HL-60/S4 treated with retinoic acid at 250 ng/mL for 4 days and 3 days (cell line): ENCODE measurements around the gene RGS21.

Source experiments
- in situ Hi-C: fragments of 300-500 bp; cut with MboI; formaldehyde crosslinking; loops from 2 replicates; pipeline ENCODE4 v1.7.0; 2022; ENCODE audit warnings: low sequenced_read_pairs

The RGS21 gene

DNA sequence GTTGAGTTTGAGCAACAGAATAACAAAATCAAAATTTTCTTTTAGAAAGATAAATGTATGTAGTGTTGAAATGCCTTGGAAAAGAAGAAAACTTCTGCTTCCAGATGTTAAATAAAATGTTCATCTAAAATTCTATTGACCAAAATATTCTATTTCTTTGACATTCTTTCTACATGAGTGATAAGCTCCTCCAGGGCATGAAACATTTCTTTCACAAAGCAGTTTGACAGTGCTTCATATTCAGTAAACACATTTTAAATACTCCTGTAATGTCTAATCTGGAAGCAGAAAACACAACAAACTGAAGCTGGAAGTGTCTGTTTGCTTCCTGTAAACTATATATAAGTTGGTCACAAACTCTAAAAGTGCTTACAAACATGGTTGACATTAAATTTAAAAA is 61.5 kb downstream of the RGS21 start:
- in situ Hi-C loops = no loop called here

DNA sequence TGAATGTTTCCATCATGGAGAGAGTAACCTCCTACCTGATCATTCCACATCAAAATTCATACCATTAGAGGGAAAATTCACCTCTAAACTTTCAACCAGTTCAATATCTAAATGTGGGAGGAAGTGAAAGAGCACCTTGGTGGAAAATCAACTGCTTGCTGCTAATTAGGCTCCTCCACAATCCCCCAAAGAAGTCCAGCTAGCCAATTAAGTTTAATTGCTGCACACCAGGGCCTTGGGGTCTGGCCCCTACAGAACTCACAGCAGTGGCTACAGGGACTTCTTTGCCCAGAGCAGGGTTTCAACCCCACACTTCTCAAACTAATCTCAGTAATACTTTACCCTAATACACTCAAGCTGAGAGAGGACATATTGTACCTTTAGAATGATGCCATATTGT is 62.1 kb downstream of the RGS21 start:
- in situ Hi-C loops = no loop called here

DNA sequence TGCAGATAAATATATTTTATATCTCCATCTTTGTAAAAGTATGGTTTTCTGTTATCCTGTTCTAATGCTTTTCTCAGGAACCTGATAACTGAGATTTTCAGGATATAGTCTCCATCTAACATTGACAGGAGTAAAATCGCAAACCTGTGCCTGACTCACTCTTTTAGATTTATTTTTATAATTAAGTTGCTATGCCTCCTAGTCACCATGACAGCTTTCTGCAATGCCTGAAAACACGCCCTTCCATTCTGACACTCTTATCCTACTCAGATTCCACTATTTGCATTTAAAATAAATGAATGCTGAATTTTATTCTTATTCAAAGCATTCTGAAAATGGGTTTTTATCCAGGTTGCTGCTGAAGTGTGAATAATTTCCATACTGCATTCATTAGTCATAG is 62.8 kb downstream of the RGS21 start:
- in situ Hi-C loops = no loop called here

DNA sequence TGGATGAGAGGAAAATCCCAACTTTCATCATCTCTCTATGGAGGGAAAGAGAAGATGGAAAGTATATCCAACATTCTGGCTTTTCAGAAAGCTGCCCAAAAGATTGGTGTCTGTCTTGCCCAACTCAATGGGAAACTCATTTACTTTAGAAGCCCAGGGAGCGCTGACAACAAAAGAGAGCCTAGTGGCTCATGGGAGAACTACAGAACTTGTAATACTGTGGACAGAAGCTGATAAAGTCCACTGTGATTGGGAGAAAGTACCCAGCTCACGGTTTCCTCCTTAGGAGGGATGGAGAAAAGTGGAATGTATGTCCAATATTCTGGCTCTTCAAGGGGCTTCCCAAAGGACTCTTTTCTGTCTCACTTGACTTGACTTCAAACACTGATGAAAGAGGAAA is 66.0 kb downstream of the RGS21 start:
- in situ Hi-C loops = no loop called here

DNA sequence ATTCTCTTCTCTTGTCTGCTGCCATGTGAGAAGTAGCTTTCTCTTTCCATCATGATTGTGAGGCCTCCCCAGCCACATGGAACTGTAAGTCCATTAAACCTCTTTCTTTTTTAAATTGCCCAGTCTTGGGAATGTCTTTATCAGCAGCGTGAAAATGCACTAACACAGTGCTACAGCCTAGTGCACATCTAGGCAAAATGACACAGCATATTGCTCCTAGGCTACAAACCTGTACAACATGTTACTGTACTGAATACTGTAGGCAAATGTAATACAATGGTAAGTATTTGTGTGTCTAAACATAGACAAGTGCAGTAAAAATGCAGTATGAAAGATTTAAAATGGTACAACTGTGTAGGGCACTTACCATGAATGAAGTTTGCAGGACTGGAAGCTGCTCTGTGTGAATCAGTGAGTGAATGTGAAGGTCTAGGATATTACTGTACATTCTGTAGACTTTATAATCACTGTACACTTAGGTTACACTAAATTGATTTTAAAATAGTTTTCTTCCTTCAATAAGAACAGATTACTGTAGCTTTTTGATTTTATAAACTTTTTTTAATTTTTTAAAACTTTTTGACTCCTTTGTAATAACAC is 69.4 kb downstream of the RGS21 start:
- in situ Hi-C loops = no loop called here

DNA sequence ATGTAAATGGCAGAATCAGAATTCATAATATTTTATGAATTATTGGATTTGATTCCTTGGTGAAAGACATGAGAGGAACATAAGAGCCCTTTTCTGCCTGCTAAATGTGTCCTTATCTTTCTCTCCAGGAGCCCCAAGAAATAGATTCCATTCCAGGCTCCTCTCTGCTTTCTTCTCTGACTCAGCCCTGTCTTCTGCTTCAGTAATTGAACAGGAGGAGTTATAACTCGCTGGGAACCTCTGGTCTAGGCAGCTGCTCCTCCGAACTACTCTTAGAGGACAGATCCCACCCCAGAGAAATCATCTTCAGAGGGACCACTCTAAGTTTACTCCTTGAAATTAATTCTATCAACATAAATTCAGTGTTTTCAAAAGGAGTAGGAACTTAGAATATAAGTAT is 78.4 kb downstream of the RGS21 start:
- in situ Hi-C loops = no loop called here

DNA sequence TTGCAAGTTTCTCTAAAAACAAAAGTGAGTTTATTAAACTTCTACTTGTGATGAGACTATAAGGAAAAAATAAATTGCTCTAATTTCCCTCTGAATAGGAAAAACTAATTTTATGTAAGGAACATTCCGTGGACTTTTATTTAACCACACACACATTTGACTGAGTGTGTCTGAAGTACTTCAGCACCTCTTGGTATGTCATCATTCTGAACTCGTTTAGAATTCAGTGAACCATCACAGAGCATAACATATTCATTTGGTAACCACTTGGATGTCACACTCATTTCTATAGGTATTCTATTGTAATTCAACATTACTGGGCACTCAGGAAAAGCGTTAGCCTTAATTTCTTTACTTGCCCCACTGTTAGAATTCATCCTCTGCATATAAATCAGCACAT is 79.1 kb downstream of the RGS21 start:
- in situ Hi-C loops = no loop called here

DNA sequence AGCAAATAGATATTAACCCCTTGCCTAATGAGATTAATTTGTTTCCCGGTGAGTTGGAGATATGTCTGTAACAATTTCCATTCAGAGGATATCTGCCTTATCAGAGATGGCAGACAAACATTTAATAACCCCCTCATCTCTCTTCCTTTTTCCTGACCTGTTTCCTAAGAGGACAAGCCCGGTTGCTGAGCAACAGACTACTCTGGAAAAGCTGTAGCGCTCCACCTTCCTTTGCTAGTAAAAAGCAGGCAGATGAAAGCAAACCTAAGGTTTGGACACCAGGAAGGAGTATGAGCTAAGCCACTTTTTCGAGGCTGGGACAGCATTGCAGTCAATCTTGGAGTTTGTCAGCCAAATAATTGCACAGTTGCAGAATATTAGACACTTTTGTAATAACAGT is 82.4 kb downstream of the RGS21 start:
- in situ Hi-C loops = no loop called here

DNA sequence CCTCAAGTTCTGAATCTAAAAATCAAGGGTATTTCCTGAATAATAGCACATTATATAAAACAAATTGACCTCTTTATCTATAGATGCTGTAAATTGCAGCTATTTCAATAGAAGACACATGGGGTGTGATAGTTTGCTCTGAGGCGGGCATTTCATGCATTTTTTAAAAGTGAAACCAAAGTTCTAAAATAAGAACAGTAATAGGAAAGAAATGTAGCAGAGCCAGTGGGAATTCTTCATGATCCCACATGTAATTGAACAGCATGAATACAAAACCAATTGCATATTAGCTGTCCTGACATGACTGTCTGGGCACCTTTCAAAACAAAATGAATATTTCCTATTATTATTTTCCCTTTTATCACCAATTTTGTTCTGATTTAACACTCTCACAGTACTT is 85.0 kb downstream of the RGS21 start:
- in situ Hi-C loops = no loop called here

DNA sequence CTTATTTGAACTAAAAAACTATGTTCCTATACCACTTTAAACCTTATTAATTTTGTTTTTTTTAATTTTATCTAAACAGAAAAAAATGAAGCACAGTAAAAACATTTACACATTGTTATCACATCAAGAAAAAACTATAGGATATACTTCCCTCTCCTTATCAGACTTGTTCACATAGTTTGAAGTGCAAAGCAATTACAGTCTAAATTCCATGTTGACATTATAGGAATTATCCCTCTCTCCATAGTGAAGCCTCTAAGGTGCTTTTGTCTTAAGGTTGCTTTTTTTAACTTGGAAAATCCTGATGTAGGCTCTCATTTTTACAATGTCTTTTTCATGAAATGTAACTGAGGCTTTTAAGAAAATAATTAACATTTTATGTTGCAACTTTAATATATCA is 85.8 kb downstream of the RGS21 start:
- in situ Hi-C loops = no loop called here

DNA sequence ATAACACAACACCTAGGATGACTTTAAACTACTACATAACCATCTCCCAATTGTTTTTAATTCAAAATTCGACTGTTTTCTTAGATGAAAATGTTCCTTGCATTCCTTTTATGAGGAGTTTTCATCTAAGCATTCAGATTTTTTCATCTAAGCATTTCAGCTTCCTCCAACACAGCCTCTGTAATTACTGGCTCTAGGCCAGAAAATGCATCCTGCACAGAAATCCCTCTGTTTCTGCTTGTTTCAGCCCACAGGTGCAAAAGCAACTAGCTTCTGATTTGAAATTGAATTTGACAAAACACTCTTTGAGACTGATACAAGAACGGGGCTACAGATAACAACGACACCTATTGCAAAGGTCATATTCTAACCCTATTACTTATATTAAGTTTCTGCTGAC is 90.4 kb downstream of the RGS21 start:
- in situ Hi-C loops = no loop called here
